RKO (cell line): Measurements from ENCODE around the gene SNAP25.

Experiments
- DNase-seq: peaks from one replicate; pipeline ENCODE4 v3.0.0-alpha.2; 2016; ENCODE audit warnings: low spot score

Gene SNAP25

DNA sequence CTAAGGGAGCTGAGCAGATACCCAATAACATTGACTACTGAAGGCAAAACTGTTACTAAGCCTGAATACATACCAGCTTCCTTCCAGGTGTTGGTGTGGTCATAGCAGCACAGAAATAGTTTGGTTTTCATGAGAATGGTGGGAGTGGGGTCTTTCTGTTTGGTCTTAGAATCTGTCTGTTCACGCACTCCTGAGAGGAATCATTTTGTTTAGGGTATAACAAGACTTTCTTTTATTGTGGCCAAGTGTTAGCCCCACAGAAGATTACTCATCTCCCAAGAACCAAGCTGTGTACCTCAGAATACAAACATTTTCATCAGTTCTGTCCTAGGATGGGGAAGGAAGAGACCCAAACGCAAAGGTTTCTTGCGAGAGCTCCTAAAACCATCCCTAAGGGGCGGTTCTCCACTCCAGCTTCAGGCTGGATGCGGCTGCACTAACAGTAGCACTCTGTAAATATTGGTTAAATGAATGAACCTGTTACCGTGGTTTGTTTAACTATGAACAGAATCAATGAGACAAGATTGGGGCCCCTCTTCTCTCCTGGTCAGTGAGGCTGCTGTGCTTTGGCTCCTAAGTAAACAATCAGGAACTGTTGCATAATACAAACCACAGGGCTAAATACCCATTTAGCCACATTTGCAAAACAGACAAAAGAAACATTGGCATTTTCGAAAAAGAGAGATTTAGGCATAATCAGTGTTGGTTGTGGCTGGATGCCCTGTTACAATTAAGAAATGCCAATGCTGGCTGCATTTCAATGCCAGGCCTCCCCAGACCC is 44.9 kb downstream of the SNAP25 start:
- no peak for DNase-seq

GRCh38 chr20:10264166-10264558 is 45.5 kb downstream of the SNAP25 start:
- DNase-seq, result no peak

- no peak for DNase-seq
These were observed 50.0 kb downstream of the SNAP25 start for GRCh38 chr20:10268636-10269035.

GRCh38 chr20:10270630-10271029 is 52.0 kb downstream of the SNAP25 start:
- no peak for DNase-seq

DNA sequence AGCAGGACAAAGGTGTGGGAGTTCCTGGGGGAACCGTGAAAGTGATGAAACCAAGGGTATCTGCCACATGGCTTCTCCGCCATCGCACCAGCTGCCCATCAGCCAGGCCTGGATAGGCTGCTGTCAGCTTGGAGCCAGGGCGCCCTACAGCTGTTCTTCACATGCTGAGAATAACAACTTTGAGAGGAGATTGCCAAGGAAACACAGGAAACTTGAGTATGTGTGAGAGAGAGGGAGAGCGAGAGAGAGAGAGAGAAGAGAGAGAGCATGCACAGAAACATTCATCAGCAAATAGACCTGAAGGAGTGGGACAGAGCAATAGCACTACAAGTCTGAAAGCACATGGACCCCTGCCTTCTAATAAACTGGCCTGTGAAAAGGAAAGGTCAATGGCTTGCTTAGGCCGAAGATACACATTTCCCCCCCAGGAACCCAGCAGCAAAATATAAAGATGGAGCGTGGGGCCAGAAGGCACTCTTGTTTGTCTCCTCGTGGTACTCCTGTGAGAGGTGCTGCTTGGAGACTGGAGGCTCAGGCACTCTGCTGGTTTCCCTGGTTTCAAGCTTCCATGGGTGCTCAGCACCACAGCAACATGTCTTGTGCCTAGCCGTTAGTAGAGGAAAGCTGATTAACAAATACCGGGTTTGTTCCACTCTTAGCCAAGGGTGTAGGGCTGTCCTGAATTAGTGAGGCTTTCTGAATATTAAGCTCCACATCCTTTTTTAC is 53.0 kb downstream of the SNAP25 start:
- DNase-seq, result no peak

DNA sequence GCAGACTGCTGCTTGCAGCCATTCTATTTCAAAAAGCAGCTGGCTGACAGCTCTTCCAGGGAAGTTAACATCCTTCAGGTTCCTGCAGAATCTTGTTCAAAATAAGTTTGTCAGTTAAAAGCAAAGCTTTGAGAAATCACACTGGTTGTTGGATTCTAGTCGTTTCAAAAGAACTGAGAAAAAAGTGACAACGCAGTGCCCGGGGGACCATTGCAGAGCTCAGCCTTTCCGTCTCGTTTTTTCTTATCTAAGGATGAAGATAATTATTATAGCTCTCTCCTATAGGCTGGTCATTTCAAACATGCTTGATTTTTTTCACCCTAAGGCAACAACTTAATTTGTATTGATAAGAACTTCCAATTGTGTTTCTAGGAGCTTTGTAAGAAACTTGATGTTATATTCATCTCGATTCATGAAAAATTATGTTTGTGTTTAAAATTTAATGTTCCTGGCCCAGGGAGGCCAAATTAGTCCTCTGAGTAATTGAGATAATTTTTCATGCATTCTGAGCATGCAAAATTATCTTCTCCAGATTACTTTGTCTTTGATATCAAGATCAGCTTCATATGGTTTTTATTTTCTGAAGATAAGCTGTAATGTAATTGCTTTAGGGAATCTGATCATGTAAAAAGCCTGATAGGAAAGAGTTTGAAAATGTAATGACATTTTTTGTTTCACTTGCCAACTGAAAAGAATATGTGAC is 58.4 kb downstream of the SNAP25 start:
- no peak for DNase-seq

- no peak for DNase-seq
These were observed 59.0 kb downstream of the SNAP25 start for GRCh38 chr20:10277616-10278015.

- no peak for DNase-seq
These were observed 59.8 kb downstream of the SNAP25 start for GRCh38 chr20:10278412-10278811.

- no peak for DNase-seq
These were observed 61.6 kb downstream of the SNAP25 start for GRCh38 chr20:10280018-10280908.

GRCh38 chr20:10281911-10282310 is 63.3 kb downstream of the SNAP25 start:
- DNase-seq, result no peak

GRCh38 chr20:10282979-10283456 is 64.4 kb downstream of the SNAP25 start:
- peak; percentile 20 for DNase-seq

DNA sequence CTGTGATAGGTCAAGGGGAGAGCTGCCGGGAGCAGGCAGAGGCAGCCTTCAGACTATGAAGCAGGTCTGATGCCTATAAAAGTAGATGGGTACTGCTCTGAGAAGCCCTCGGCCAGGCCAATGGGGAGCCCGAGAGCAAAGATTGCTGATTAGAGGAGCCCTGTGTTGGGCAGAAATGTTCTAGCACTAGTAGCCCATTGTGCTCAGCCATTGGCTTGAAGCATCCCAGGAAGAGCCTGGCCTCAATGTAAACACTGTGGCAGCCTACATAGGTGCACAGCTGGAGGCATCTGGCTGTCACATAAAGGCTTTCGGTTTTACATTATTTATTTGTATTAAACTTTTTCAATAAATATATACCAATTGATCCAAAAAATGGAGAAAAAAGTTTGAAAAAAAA is 67.7 kb downstream of the SNAP25 start:
- DNase-seq, result no peak

GRCh38 chr20:10288421-10288820 is 69.8 kb downstream of the SNAP25 start:
- no peak for DNase-seq

- DNase-seq, result no peak
These were observed 70.5 kb downstream of the SNAP25 start for GRCh38 chr20:10288954-10289646.

DNA sequence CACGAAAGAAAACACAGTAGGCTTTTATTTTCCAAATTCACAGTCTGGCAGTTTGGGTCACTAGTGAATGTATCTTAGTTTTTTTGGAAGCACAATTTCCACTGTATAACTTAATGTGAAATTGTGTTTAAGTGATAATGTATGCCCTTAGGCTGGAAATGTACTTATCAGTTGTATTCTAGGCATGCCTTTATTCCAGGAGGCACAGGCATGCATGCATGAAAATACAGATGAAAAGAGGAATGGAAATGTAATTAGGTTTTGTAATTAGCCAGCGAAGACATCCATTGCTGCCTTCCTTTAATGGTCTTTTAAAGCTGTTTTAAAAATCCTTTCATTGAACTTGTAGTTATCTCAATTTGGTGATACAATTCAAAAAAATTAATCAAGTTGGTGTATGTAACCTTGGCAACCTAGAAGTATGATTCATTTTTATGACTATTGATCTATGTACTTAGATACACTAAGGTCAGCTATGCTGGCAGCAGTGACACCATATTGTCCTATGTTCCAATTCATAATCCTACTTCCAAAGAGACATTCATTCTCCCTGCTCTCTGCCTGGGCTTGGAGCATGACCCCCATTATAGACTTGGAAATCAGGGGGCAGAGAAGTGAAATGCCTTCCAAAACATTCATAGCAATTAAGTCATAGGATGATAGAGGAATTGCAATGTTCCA is 73.1 kb downstream of the SNAP25 start:
- DNase-seq, result no peak

- no peak for DNase-seq
These were observed 78.6 kb downstream of the SNAP25 start for GRCh38 chr20:10297223-10297622.

GRCh38 chr20:10297684-10298240 is 79.1 kb downstream of the SNAP25 start:
- DNase-seq, result no peak

DNA sequence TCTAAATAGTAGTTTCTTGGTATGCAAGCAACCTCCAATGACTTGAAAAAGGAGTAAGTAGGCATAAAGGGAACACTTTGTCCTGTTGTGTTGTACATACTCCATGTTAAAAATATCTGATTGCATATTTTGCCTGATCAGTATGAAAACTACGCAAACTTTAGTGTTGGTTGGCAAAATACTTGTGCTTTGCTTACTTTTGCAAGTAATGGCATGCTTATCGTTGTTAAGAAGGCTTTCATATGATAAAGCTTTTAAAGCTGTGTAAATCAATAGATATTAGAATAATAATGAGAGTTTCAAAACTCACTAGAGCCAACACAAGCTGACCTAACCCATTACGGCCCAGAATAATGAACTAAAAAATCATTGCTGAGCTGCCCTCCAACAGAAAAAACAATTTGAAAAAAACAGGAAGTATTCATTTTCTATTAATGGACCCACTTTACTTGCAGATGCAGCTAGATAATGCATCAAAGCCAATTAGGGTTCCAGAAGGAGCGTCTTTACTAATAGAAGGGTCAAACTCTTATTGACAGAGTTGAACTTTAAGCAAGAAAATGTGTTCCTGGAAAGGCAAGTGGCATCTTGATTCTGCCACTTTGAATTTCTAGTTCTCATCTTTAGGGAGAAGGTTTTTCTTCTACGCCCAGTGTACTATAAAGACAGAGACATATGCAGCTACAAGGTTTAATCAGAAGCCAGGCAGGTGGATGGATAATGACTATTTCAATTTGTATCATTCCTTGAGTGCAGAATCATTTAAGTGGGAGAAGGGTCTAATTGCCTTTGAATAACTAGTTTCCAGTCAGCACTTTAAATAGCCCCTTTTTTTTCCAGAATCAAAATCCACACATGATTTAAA is 82.2 kb downstream of the SNAP25 start:
- DNase-seq, result no peak

- DNase-seq, result no peak
These were observed 85.2 kb downstream of the SNAP25 start for GRCh38 chr20:10303852-10304251.
